ENCODE measurements around the gene SELENOO. TPM values are rescaled to one million over a fixed set of nuclear protein-coding genes. Genes with fewer than 3 reads are reported as not detected.
"Not testable (repeated sequence)": the region's sequence is repeated elsewhere in the genome, so short reads cannot be mapped to it uniquely, and the experiment has no call there.

The SELENOO gene
- total and polyA plus RNA-seq, 12 donors: 9.6 to 29.8 (median 12.2) TPM

DNA sequence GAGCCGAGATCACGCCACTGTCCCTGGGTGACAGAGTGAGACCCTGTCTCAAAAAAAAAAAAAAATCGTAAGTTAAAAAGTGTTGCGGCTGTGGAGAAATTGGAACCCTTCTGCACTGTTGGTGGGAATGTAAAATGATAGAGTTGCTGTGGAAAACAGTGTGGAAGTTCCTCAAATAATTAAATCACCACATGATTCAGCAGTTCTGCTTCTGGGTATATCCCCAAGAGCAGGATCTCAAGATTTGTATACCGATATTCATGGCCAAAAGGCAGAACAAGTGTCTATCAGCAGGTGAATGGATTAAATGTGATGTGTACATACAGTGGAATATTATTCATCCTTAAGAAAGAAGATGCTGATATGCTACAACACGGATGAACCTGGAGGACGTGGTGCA lies 3.8 kb downstream of the SELENOO start:
- Histone ChIP-seq H3K4me3 (peak overlapping the region in 1 of 10 donors; percentile 2), H3K4me1 (peaks cover 16 to 58% (median 44%) of the 10 kb centered on the region in 9 donors), H3K27me3 (no peaks in the 10 kb centered on the region), H3K27ac (peak overlapping the region in 1 of 10 donors; percentile 43), H3K9me3 (no peaks in the 10 kb centered on the region), H3K36me3 (peaks cover 0 to 61% (median 21%) of the 10 kb centered on the region in 9 donors)
- TF ChIP-seq, protein P1, sequence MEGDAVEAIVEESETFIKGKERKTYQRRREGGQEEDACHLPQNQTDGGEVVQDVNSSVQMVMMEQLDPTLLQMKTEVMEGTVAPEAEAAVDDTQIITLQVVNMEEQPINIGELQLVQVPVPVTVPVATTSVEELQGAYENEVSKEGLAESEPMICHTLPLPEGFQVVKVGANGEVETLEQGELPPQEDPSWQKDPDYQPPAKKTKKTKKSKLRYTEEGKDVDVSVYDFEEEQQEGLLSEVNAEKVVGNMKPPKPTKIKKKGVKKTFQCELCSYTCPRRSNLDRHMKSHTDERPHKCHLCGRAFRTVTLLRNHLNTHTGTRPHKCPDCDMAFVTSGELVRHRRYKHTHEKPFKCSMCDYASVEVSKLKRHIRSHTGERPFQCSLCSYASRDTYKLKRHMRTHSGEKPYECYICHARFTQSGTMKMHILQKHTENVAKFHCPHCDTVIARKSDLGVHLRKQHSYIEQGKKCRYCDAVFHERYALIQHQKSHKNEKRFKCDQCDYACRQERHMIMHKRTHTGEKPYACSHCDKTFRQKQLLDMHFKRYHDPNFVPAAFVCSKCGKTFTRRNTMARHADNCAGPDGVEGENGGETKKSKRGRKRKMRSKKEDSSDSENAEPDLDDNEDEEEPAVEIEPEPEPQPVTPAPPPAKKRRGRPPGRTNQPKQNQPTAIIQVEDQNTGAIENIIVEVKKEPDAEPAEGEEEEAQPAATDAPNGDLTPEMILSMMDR (IDR thresholded peaks at IDR 0.05): no peak
- intact Hi-C loops (cut with DNase I): loop anchor here in 2 of 10 donors (10.0 kb wide), 1 partner anchor 270 kb away; no protein-coding TSS in a partner anchor
- ATAC-seq: no peak
- WGBS, 2 donors: 94 to 96% methylated on average over 7 of the region's 7 CpGs
- DNase-seq: no peak

DNA sequence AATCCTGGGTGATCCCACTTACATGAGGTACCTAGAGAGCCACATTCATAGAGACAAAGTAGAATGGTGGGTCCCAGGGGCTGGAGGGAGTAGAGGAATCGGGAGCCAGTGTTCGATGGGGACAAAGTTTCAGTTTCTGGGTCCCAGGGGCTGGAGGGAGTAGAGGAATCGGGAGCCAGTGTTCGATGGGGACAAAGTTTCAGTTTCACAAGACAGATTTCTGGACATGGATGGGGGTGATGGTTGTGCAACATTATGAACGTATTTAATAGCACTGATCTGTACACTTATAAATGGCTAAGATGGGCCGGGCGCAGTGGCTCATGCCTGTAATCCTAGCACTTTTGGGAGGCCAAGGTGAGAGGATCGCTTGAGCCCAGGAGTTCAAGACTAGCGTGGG lies 4.2 kb downstream of the SELENOO start:
- Histone ChIP-seq H3K4me1 (peaks cover 14 to 55% (median 39%) of the 10 kb centered on the region in 9 donors), H3K4me3 (peak overlapping the region in 1 of 10 donors; percentile 2), H3K36me3 (peaks cover 0 to 63% (median 21%) of the 10 kb centered on the region in 9 donors), H3K27ac (peak overlapping the region in 1 of 10 donors; percentile 43)
- ATAC-seq, DNase-seq, H3K27me3 ChIP-seq, H3K9me3 ChIP-seq: not testable (repeated sequence)
- intact Hi-C loops (cut with DNase I): loop anchor here in 4 of 10 donors (5.0 to 10.0 kb wide), 3 partner anchors 53 to 278 kb away; no protein-coding TSS in a partner anchor
- WGBS, 2 donors: 91% methylated on average over 9 of the region's 9 CpGs

DNA sequence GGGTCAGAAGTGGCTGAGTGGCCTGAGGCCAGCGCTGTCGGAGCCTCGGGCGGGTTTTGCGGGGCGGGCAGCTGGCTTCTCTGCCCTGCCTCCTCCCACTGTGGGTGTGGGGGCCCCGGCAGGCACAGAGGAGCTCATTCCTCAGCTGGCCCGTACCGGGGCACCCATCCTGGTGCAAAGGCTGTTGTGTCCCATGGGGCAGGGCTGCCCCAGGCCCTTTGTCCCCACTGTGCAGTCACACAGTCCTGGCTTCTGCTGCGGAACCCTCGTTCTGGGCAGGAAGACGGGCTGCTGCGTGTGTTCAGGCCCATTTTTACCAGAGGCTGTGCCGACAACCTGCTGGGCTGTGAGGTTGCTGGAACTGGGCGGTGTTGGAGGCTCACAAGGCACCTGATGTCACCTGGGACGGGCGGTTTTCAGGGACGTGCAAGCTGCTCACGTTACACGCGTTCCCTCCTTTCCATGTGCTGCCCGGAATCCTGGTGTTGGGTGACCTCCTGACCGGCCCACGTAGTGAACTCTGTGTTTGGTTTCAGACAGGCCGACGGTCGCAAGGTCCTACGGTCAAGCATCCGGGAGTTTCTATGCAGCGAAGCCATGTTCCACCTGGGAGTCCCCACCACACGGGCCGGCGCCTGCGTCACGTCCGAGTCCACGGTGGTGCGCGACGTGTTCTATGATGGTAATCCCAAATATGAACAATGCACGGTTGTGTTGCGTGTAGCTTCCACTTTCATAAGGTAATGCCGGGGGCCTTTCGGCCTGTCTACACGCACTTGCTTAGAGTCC lies 5.2 kb downstream of the SELENOO start:
- TF ChIP-seq, protein P1 (IDR thresholded peaks at IDR 0.05): no peak
- peaks cover 0 to 73% (median 30%) of the 10 kb centered on the region in 9 donors for H3K36me3 ChIP-seq
- peaks cover 14 to 52% (median 37%) of the 10 kb centered on the region in 9 donors for H3K4me1 ChIP-seq
- intact Hi-C loops (cut with DNase I): loop anchor here in 5 of 10 donors (2.0 to 10.0 kb wide), 4 partner anchors 54 to 279 kb away; no protein-coding TSS in a partner anchor
- ATAC-seq (no peak), DNase-seq (no peak)
- no peaks in the 10 kb centered on the region for H3K27me3 ChIP-seq
- H3K9me3 ChIP-seq: no peaks in the 10 kb centered on the region
- WGBS, 2 donors: 90 to 91% methylated on average over 45 of the region's 45 CpGs
- H3K27ac ChIP-seq: peak overlapping the region; percentile 8 to 72 (median 40)
- no peak overlapping the region for H3K4me3 ChIP-seq

DNA sequence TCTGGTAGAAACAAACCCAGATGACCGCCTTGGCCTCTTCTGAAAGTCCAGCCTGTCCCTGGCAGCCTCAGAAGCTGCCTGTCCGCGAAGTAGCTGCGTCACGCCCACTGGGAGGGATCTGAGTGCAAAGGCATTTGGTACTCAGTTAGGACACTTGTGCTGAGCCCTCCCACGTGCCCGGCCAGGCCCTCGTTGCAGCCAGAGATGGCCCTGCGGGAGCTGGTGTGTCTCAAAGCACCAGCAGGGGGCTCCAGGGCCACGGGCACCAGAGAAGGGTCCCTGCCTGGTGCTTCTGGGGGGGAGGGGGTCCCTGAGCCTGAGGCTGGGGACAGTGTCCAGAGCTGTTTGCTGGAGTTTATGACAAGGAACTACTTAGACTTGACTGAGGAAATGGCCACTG lies 5.8 kb downstream of the SELENOO start:
- WGBS, 2 donors: 23 to 43% methylated on average over 10 of the region's 10 CpGs
- DNase-seq (peak; percentile 68 to 73), ATAC-seq (peak; percentile 57 to 89 (median 78))
- Histone ChIP-seq H3K27ac (peak overlapping the region in 7 of 10 donors; percentile 1 to 60 (median 40)), H3K9me3 (no peaks in the 10 kb centered on the region), H3K4me3 (no peak overlapping the region), H3K27me3 (no peaks in the 10 kb centered on the region), H3K4me1 (peaks cover 14 to 52% (median 37%) of the 10 kb centered on the region in 9 donors), H3K36me3 (peaks cover 0 to 79% (median 32%) of the 10 kb centered on the region in 9 donors)
- TF ChIP-seq, protein P1 (IDR thresholded peaks at IDR 0.05): peak; percentile 25 to 66 (median 58)
- intact Hi-C loops (cut with DNase I): loop anchor here in 5 of 10 donors (2.0 to 10.0 kb wide), 4 partner anchors 54 to 279 kb away; no protein-coding TSS in a partner anchor

All from heart right ventricle (tissue), 16 donors.